Measurements from ENCODE around the gene BCAR1.
"Not testable (repeated sequence)": the region's sequence is repeated elsewhere in the genome, so short reads cannot be mapped to it uniquely, and the experiment has no call there.

BCAR1 gene

DNA sequence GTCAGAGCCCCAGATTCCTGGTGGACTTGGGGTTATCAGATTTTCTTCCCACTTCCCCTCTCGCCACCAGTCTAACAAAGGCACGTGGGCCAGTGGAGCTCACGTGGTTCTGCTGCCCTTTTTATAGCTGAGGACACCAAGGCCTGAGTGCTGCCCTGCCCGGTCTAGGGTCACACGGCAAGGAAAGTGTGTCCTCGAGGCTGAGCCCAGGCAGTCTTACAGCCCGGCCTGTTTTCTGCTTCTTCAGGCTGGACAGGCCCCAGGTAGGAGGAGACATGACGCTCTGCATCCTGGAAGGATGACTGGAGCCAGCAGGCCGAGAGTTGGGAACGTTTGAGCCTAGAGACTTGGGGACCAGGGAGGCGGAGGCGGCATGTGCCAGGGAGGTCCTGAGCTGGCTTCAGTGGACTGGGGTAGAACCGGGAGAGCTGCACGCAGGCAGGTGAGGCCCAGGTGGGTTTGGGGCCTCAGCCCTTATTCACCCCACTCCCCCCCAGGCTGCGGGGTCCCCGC, 29.1 kb downstream of the BCAR1 start:
- DNase-seq: no peak

DNA sequence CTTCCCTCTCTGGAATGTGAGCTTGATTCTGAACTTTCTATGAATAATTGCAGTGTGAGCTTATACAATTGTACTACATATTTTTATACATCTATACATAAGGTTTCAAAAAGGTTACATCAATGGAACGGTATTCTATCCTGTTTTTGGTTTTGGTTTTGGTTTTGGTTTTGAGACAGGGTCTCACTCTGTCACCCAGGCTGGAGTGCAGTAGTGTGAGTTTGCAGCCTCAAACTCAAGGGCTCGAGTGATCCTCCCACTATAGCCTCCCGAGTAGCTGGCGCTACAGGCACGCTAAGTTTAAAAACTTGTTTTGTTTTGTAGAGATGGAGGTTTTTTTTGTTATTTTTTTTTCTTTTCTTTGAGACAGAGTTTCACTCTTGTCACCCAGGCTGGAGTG, 31.6 kb downstream of the BCAR1 start:
- DNase-seq: no peak

- no peak for DNase-seq
These were observed 32.3 kb downstream of the BCAR1 start for GRCh38 chr16:75219088-75219487.

DNA sequence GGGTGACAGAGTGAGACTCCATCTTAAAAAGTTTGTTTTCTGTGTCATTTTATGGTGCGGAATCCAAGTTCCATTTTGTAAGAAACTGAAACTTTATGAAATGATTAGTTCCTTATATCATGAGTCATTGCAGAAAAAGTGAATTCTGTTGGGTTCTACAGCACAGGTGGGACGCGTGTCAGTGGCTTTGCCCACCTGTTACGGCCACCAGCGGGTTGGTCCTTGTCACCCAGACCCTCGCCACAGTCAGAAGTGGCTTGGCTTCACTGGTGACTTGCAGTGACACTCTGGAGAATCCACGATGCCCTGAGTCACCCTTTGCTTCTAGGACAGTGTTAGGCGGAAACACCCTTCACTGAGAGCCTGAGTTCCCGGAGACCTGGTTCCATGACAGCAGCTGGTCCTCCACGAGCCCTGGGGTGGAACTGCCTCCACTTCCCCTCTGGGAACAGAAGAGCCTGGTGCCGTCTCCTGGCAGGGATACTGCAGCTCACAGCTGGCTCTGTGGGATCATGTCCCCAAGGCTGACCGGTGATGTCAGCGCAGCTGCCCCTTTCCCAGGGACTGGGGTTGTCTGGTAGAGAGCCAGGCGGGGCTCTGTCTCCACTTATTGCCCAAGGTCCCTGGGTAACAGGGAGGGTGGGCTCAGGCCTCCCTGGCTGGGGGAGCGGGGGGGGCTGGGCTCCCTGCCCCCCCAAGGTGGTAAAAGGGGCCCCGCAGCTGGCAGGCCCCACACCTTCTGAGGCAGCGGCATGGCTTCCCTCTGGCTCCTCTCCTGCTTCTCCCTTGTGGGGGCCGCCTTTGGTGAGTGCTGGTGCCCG, 33.0 kb downstream of the BCAR1 start, which contains the start of gene CTRB1:
Gene CTRB1, plus strand, starts transcription at position 733 of the 821 bp plus-strand sequence. Its CDS starts 20 bp downstream, at position 753.
- DNase-seq: no peak

GRCh38 chr16:75217389-75217851, 34.0 kb downstream of the BCAR1 start:
- no peak for DNase-seq

DNA sequence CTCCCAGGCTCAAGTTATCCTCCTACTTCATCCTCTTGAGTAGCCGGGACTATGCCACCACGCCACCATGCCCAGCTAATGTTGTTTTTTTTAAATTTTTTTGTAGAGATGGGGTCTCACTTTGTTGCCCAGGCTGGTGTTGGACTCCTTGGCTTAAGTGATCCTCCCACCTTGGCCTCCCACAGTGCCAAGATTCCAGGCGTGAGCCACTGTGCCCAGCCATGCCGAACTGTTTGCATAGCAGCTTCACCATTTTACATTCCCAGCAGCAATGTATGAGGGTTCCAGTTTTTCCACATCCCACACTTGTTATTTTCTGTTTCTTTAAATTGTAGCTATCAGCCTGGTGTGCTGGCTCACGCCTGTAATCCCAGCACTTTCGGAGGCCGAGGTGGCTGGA, 34.8 kb downstream of the BCAR1 start:
- DNase-seq: no peak

DNA sequence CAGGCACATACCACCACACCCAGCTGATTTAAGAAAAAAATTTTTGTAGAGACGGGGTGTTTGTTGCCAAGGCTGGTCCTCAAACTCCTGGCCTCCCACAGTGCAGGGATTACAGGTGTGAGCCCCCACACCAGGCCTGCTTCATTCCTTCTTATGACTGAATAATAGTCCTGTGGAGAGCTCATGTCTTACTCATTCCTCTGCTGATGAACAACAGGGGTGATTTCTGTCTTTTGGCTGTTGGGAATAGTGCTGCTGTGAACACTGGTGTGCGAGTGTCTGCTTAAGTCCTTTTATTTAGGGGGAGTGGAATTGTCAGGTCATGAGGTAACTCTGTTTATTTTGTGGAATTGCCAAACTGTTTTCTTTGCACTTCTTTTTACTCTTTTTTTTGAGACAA, 35.3 kb downstream of the BCAR1 start:
- DNase-seq: no peak

- DNase-seq: not testable (repeated sequence)
These were observed 40.1 kb downstream of the BCAR1 start for GRCh38 chr16:75211286-75211685.

DNA sequence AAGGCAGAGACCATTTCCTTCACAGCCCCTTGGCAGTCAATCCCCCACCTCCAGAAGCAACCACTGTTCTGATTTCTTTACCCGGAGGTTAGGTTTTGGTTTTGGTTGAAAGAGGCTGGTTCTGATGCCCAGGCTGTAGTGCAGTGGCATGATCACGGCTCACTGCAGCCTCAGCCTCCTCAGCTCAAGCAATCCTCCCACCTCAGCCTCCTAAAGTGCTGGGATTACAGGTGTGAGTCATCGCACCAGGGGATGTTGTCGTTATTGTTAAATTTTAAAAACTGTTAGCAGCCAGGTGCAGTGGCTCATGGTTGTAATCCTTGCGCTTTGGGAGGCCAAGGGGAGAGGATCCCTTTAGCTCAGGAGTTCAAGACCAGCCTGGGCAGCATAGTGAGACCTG, 41.5 kb downstream of the BCAR1 start:
- DNase-seq: no peak

DNA sequence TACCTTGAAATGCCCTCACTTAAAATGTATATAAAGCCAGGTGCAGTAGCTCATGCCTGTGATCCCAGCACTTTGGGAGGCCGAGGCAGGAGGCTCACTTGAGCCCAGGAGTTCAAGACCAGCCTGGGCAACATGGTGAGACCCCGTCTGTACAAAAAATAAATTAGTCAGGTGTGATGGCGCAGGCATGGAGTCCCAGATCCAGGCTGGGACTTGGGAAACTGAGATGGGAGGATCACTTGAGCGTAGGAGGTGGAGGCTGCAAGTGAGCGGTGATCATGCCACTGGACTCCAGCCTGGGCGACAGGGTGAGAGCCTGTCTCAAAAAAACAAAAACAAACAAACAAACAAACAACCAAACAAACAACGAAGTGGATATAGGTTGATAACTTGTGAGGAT, 41.9 kb downstream of the BCAR1 start:
- not testable (repeated sequence) for DNase-seq

- no peak for DNase-seq
These were observed 42.4 kb downstream of the BCAR1 start for GRCh38 chr16:75208861-75209505.

DNA sequence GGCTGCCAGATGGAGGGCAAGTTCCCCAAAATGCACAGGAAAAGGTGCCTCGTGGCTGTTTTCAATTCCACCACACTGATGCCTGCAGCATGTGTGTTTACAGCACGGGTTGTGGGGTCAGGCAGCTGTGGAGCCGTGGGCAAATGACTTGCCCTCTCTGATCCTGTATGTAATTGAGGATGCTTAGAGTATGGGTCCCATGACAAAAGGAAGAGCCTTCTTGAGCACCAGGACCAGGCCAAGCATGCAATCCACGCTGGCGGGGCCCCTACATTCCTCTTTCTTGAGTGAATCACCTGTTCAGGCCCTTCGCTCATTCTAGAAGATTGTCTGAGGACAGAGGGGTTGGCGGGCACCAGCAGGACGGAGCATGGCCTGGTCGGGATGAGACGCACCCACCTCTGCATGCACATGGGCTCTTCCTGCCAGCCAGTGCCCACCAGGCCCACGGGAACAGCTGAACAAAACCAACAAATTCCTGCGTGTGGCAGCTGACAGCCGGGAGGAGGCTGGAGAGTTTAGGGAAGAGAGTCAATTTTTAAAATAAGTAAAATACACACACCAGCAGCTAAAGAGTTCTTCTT, 43.1 kb downstream of the BCAR1 start:
- DNase-seq: no peak

DNA sequence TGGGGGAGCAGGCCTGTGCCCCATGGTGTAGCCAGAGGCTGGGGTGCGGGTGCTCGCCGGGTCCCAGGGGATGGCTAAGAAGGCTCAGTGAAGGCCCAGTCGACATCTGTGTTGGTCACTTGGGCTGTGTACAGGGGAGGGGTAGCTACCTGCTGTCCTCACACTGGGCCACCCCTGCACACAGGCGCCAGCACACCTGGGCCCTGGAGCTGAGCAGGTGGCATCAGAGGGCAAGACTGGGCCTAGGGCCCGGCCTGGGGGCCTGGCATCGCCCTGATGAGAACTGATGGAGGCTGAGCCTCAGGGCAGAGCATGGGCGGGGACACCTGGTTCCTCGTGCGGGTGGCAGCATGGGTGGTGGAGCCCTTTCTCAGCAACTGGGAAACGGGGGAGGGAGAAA, 43.6 kb downstream of the BCAR1 start:
- DNase-seq: no peak

- DNase-seq: no peak
These were observed 44.5 kb downstream of the BCAR1 start, which contains the start of gene CTRB2 for GRCh38 chr16:75206749-75207451. CTRB2 (minus strand) TSS chr16:75207161; CDS start chr16:75207141, 20 bp downstream.

DNA sequence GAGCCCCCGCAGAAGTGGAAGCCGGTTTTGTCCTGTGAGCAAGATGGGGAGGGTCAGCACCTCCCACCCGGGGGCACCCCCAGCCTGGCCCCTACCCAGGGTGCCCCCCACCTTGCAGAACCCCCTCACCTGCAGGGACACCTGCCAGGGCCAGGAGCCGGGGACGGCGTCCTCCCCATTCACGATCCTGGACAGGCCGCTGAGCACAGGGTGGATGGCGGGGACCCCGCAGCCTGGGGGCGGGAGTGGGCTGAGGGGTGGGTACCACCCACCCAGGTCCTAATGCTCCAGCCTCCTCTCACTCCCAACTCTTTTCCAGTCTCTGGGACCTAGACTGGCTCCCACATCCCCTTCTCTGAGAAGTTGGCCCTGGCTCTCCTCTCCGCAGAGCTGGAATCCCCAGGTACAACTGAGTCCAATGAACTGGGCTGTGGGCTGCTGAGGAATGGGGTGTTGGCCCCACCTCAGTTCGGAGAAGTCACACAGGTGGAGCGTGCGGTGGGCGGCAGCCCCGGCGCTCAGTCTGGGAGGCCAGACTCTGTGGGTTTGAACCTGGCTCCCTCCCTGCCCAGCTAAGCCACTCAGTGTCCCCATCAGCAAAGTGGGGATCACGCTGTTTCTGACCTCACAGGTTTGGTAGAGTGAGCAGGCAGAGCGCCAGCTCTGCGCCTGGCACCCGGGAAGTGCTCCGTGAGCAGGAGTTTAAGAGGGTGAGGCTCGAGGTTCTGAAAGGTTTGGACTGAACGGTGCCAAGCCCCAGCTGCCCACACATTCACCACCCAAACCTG, 45.3 kb downstream of the BCAR1 start:
- DNase-seq: not testable (repeated sequence)

DNA sequence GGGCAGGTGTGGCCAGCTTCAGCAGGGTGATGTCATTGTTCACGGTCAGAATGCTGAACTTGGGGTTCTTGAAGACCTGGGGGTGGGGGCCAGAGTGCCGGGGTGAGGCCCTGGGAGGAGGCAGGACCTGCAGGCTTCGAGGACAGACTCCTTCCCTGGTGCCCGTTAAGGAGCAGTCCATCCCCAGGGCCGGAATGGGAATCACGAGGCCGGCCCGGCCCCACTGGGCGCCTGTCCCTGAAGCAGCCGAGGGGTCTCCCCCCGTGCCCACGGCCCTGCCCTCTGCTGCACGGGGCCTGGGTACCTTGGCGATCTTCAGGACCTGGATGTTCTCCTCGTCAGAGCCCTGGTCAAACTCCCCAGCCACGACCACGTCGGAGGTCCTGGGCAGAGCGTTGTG, 46.0 kb downstream of the BCAR1 start:
- DNase-seq: not testable (repeated sequence)

- not testable (repeated sequence) for DNase-seq
These were observed 46.5 kb downstream of the BCAR1 start for GRCh38 chr16:75204905-75205304.

GRCh38 chr16:75204410-75204758, 47.0 kb downstream of the BCAR1 start:
- no peak for DNase-seq

GRCh38 chr16:75203667-75204409, 47.6 kb downstream of the BCAR1 start:
- DNase-seq: no peak

GRCh38 chr16:75203096-75203495, 48.3 kb downstream of the BCAR1 start:
- no peak for DNase-seq

- DNase-seq: no peak
These were observed 49.3 kb downstream of the BCAR1 start for GRCh38 chr16:75202069-75202590.
